DLD1 (cell line): ENCODE measurements around the gene NCAM1.

Experiments
- in situ Hi-C: cut with HindIII; loops from 2 replicates; pipeline ENCODE4 v1.10.0; 2017; ENCODE audit warnings: low sequenced_read_pairs

NCAM1 gene

DNA sequence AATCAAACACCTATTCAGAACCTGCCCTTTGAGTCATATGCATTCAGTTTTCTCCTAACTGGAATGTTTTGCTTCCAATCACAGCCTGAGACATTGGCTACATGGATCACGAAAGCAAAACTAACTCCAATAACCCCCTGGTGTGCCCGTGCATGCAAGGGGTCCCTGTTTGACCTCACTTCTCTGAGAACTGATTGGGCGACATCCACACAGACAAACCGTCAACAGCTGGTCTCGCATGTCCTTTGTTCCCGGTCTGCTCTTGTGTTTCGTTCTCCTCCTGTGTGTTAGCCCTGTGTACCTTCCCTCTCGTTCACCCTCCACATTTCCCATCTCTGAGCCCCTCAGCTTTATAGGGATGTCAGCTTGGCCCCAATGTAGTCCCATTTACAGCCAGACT, 286.0 kb downstream of the NCAM1 start:
- in situ Hi-C loops, result no loop called here

GRCh38 chr11:113247966-113248365, 286.7 kb downstream of the NCAM1 start:
- in situ Hi-C loops, result no loop called here

DNA sequence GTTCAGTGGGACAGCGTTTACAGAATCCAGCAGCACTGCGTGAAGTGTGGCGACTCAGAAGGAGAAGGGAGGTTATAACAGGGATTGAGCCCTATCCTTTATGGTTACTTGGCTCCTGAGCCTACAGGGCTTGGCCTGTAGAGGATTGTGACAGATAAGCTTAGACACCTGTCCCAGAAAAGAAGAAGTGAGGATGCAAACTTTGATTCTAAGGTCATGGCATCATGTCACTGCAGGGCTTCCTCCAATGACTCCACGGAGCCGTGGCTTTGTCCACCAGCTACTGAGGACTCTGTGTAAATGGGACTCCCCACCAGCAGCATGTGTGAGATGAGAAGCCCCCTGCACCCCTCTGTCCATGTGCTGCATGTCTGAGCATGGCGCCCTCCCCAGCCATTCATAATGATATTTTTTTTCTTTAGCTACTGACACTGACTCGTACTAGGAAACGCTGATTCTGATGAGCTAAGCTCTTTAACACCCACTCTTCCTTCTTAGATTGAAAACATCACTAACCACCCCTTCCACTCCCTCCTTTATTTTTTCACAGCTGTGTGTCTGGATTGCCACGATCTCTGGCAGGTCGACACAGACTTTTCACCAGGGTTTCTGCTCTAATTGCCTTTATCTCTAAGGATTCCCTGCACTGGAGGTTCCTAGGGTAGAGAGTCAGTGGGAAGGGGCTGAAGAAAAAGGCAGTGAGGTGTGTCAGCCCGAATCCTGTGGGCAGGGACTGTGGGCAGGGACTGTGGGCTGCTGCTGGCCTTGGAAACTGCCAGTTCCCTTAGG, 287.7 kb downstream of the NCAM1 start:
- in situ Hi-C loops, result no loop called here

- in situ Hi-C loops, result no loop called here
Observed at GRCh38 chr11:113249491-113249763, 288.2 kb downstream of the NCAM1 start.

- in situ Hi-C loops, result no loop called here
Observed at GRCh38 chr11:113249786-113250185, 288.6 kb downstream of the NCAM1 start.

DNA sequence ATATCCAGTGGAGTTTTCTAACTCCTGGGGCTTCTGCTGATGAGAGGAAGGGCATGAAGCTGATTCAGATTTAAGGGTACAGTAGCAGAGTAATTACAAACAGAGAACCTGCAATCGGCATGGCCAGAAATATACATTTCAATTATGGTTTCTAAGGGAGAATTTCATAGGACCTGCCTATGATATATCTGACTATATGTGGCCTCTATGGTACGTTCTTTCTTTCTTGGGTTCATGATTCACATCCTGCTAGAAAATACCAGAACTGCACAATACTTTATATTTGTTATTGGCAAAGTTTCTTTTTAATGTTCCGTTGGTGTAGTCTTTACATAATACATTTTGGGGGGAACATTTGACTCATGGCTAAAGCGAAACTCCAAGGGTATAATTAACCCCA, 290.1 kb downstream of the NCAM1 start:
- in situ Hi-C loops, result no loop called here

DNA sequence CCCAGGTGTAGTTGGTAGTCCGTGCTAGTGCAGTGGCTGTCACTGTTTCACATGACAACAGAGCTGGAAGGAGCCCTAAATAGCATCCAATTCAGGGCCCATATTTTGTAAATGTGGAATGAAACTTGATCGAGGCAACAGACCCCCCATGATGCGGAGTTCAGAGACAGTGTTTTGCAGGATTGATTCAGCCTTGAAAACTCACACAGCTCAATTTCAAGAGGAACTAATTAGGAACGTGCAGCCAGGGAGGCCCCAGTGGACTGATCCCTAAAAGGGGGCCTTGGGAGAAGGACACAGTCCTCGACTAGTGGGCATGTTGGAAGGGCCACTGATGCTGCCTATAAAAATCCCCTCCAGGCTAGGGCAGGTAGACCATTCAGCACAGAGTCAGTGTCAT, 292.2 kb downstream of the NCAM1 start:
- in situ Hi-C loops, result no loop called here

GRCh38 chr11:113255096-113255495, 293.9 kb downstream of the NCAM1 start:
- in situ Hi-C loops, result no loop called here

DNA sequence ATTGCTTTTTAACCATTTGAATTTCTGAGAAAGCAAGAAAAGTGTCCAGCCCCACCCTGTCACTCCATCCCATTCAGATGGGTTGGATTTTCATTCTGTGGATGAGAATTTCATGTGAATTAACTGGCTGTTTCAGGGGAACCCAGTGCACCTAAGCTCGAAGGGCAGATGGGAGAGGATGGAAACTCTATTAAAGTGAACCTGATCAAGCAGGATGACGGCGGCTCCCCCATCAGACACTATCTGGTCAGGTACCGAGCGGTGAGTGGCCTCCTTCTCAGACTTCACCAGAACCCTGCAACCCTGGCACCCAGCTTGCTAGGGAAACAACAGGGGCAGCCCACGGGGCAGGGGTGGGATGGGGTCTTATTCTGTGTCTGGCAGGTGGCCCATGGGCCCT, 294.5 kb downstream of the NCAM1 start:
- in situ Hi-C loops, result no loop called here

- in situ Hi-C loops, result no loop called here
Observed at GRCh38 chr11:113256431-113257202, 295.4 kb downstream of the NCAM1 start.

GRCh38 chr11:113260096-113260425, 298.8 kb downstream of the NCAM1 start:
- in situ Hi-C loops, result no loop called here

- in situ Hi-C loops, result no loop called here
Observed at GRCh38 chr11:113260541-113260940, 299.3 kb downstream of the NCAM1 start.

DNA sequence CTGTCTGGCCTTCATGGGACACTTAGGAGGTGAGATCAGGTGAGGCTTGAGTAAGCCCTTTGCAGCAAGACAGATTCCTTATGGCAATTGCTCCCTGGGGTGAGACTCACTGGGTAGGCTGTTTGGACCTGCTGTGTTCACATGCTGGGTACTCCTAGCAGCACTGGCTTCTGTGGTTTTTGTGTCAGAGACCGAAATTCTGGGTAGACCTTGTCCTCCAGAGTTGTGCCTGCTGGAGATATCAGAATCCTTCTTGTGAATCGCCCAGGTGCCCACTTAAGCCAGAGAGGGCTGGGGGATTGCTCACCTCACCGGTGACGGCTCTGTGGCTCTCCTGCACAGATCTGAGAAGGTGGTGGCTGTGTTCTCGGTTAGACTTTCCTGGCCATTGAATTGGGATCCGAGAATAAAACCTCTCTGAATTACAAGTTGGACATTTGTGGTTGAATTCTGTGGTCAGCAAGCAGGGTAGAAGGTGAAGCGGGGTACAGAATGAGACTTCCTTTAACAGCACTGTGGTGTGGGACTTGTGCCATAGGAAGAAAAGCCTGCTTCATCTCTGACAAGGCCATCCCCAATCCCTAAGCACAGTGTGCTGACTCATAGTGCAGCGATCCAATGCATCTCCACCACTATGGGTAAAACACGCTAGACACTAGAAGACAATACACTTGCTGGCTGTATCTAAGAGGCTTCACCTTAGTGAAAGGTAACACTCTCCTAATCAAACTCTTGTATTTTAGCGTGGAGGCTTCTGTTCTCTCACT, 300.7 kb downstream of the NCAM1 start:
- in situ Hi-C loops, result no loop called here

DNA sequence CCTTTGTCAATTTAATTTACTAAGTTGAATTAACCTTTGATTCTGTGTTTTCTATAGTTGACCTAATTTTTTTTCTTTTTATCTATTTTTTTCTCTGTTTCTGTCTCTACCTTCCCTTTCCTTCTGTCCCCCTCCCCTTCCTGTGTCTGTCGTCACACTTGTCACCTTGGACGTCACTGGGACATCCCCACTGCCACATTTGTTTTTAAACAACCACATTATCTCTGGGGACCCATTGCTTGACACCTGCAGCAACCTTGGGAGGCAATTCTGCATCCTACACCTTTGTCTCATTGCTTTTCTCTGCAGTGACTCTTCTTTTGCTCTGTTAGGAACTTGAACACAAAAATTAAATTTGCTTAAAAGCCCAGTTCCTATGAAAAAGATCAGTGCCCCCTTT, 301.4 kb downstream of the NCAM1 start:
- in situ Hi-C loops, result no loop called here

- in situ Hi-C loops, result no loop called here
Observed at GRCh38 chr11:113263458-113264259, 302.4 kb downstream of the NCAM1 start.

- in situ Hi-C loops, result no loop called here
Observed at GRCh38 chr11:113265362-113265761, 304.1 kb downstream of the NCAM1 start.

DNA sequence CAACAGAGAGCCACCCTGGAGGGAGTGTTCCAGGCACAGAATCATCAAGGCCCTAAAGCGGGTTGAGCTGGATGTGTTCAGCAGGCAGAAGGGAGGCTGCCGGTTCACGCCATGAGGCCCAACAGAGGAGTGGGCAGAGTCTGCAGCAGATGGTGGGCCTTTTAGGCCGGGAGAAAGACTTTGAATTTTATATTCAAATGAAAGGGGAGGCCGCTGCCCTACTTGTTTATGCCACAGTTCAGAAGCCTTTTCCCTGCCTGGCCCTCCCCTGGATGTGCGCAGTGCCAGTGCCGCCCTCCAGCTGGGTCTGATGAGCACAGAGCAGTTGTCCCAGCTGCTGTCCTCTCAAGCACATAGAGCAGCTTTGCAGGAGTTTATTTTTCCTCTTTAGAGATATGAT, 306.3 kb downstream of the NCAM1 start:
- in situ Hi-C loops, result no loop called here

GRCh38 chr11:113269096-113269495, 307.9 kb downstream of the NCAM1 start:
- in situ Hi-C loops, result no loop called here

DNA sequence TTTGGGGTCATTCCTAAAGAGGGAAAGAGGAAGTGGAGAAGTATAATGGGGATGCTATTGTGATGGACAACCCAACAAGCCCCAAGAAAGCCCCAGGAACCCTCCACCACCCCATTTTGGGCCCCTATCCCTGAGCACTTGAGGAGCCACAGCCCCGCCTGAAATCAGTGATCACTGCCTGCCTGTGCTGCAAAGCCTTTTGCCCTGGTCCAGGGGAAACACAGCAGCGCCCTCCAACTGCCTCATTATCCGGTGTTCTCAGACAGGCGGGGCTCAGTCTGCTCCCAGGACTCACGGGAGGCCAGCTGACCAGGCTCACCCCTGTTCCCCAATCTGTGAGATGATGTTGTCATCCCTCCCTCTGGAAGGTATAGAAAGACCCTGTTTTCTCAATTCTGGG, 308.4 kb downstream of the NCAM1 start:
- in situ Hi-C loops, result no loop called here

- in situ Hi-C loops, result no loop called here
Observed at GRCh38 chr11:113270080-113270479, 308.9 kb downstream of the NCAM1 start.

- in situ Hi-C loops, result no loop called here
Observed at GRCh38 chr11:113271551-113272245, 310.5 kb downstream of the NCAM1 start.
